GM18951 (cell line): ENCODE results near the gene BARHL2.

Experiments
- POLR2A ChIP-seq: IDR thresholded peaks from 4 replicates; pipeline ENCODE4 v1.6.1; 2011; ENCODE audit warnings: mild to moderate bottlenecking; ENCODE audit not compliant: insufficient read length, insufficient read depth; ENCODE audit errors: extremely low read depth
- in situ Hi-C: fragments of 300-500 bp; cut with MboI; formaldehyde crosslinking; loops from one replicate; pipeline ENCODE4 v1.12.0; 2022; ENCODE audit warnings: low sequenced_read_pairs, mixed read lengths, inconsistent platforms; ENCODE audit not compliant: unreplicated experiment

BARHL2 gene

GRCh38 chr1:90716552-90717355 lies at the start of gene BARHL2:
Gene BARHL2 (minus strand): TSS chr1:90717302. CDS start chr1:90717195, 107 bp downstream.
- TF ChIP-seq POLR2A: no peak
- in situ Hi-C loops: no loop called here

GRCh38 chr1:90763930-90764329 lies 46.8 kb upstream of the BARHL2 start:
- no peak for TF ChIP-seq POLR2A
- in situ Hi-C loops: no loop called here

- no peak for TF ChIP-seq POLR2A
Observed at GRCh38 chr1:90763506-90763905, 46.4 kb upstream of the BARHL2 start.

GRCh38 chr1:90761781-90762589 lies 44.9 kb upstream of the BARHL2 start:
- in situ Hi-C loops: no loop called here

More at GRCh38 chr1:90763506-90763905, 46.4 kb upstream of the BARHL2 start:
- in situ Hi-C loops: no loop called here

GRCh38 chr1:90761156-90761555 lies 44.1 kb upstream of the BARHL2 start:
- no peak for TF ChIP-seq POLR2A
- in situ Hi-C loops: no loop called here

More at GRCh38 chr1:90761781-90762589, 44.9 kb upstream of the BARHL2 start:
- TF ChIP-seq POLR2A: no peak

GRCh38 chr1:90753556-90753955 lies 36.5 kb upstream of the BARHL2 start:
- TF ChIP-seq POLR2A: no peak
- in situ Hi-C loops: no loop called here

GRCh38 chr1:90748668-90749067 lies 31.6 kb upstream of the BARHL2 start:
- in situ Hi-C loops: no loop called here
- TF ChIP-seq POLR2A: no peak

GRCh38 chr1:90746857-90747256 lies 29.8 kb upstream of the BARHL2 start:
- no peak for TF ChIP-seq POLR2A
- in situ Hi-C loops: no loop called here

GRCh38 chr1:90745972-90746371 lies 28.9 kb upstream of the BARHL2 start:
- in situ Hi-C loops: no loop called here
- TF ChIP-seq POLR2A: no peak

GRCh38 chr1:90732136-90732535 lies 15.0 kb upstream of the BARHL2 start:
- in situ Hi-C loops: no loop called here
- no peak for TF ChIP-seq POLR2A

GRCh38 chr1:90731382-90732050 lies 14.4 kb upstream of the BARHL2 start:
- in situ Hi-C loops: no loop called here
- no peak for TF ChIP-seq POLR2A

- in situ Hi-C loops: no loop called here
- TF ChIP-seq POLR2A: no peak
Observed at GRCh38 chr1:90730243-90731022, 13.3 kb upstream of the BARHL2 start.

GRCh38 chr1:90729504-90730242 lies 12.6 kb upstream of the BARHL2 start:
- in situ Hi-C loops: loop anchor here (10.0 kb wide), 3 partner anchors 105 to 435 kb away; no protein-coding TSS in a partner anchor
- no peak for TF ChIP-seq POLR2A
